Vagina (tissue), 2 donors: ENCODE data around the gene STX5. TPM values are rescaled to one million over a fixed set of nuclear protein-coding genes. Genes with fewer than 3 reads are reported as not detected.
A peak's percentile ranks its signal among the peaks of the same experiment; 100 is the strongest.

ENCODE experiments used
- DNase-seq, 2 donors: peaks; one replicate each; pipeline ENCODE4 v3.0.0-alpha.2; 2017; ENCODE audit errors: extremely low spot score in 2 of 2
- H3K27ac ChIP-seq: fragments of 200-600 bp; sonication (generic); one replicate; pipeline ENCODE4 v1.5.1; 2019
- H3K27me3 ChIP-seq: fragments of 200-600 bp; sonication (generic); one replicate; pipeline ENCODE4 v1.5.1; 2019
- H3K36me3 ChIP-seq, 2 donors: fragments of 200-600 bp; sonication (generic); one replicate each; pipeline ENCODE4 v1.5.1; 2017 to 2019
- H3K4me1 ChIP-seq: fragments of 200-600 bp; sonication (generic); one replicate; pipeline ENCODE4 v1.5.1; 2019
- H3K4me3 ChIP-seq, 2 donors: fragments of 200-600 bp; sonication (generic); 1 replicate in 1 of 2; 2 replicates in 1 of 2; pipeline ENCODE4 v1.5.1; 2016 to 2019
- H3K9me3 ChIP-seq: fragments of 200-600 bp; sonication (generic); one replicate; pipeline ENCODE4 v1.5.1; 2019
- CTCF ChIP-seq, 3 experiments: fragments of 450-650 bp in 2 of 3; fragments of 200-600 bp in 1 of 3; sonication (generic) in 1 of 3; IDR thresholded peaks; one replicate each; pipeline ENCODE4 v1.5.1; 2017 to 2019; ENCODE audit warnings: antibody characterized with exemption in 3 of 3, mild to moderate bottlenecking in 2 of 3, moderate library complexity in 2 of 3
- POLR2A ChIP-seq, 2 donors: fragments of 450-650 bp; IDR thresholded peaks; one replicate each; pipeline ENCODE4 v1.6.1; 2017; ENCODE audit warnings: antibody characterized with exemption in 2 of 2, mild to moderate bottlenecking in 2 of 2, moderate library complexity in 2 of 2
- POLR2AphosphoS5 ChIP-seq, 2 donors: sonication (generic); formaldehyde crosslinking; IDR thresholded peaks; one replicate each; pipeline ENCODE4 v1.9.0; 2017; ENCODE audit warnings: antibody characterized with exemption in 2 of 2, mild to moderate bottlenecking in 2 of 2, low read depth in 1 of 2; ENCODE audit not compliant: insufficient read depth in 1 of 2
- intact Hi-C: fragments of 100-400 bp; cut with DNase I; formaldehyde crosslinking; loops from one replicate; pipeline ENCODE4 v1.15.1; 2023
- total RNA-seq: library from RNA; depleted of rRNA; stranded (reverse); fragments of >200 nt; gene quantifications from one replicate; pipeline ENCODE4 v1.2.3, GENCODE V29; 2016

The STX5 gene
- total RNA-seq, 1 donor from 2014 or later, result 35.6 TPM

- TF ChIP-seq POLR2A (IDR thresholded peaks at IDR 0.05) (peak in 1 of 2 donors; percentile 33), CTCF (IDR thresholded peaks at IDR 0.05) (no peak), POLR2AphosphoS5 (IDR thresholded peaks at IDR 0.05; ENCODE audit: insufficient read depth in 1 of 2, low read depth in 1 of 2) (peak; percentile 86 to 91)
- Histone ChIP-seq H3K27ac (peak within 1 kb of the TSS; percentile 81), H3K4me1 (peaks cover 47% of the 10 kb centered on the region), H3K36me3 (peaks cover 0 to 44% of the 10 kb centered on the region in 2 donors), H3K9me3 (no peaks in the 10 kb centered on the region), H3K4me3 (peak within 1 kb of the TSS; percentile 54 to 89), H3K27me3 (no peaks in the 10 kb centered on the region)
- intact Hi-C loops, result no loop called here
- no peak for DNase-seq
These were observed 40.2 kb downstream of the STX5 start, which contains the start of gene TMEM223 for GRCh38 chr11:62791501-62792201. TMEM223 (minus strand) TSS chr11:62792006; CDS start chr11:62791994, 12 bp downstream.

- DNase-seq, result no peak
- Histone ChIP-seq H3K27me3 (no peaks in the 10 kb centered on the region), H3K9me3 (no peaks in the 10 kb centered on the region), H3K4me1 (peaks cover 57% of the 10 kb centered on the region), H3K4me3 (no peak overlapping the region), H3K27ac (no peak overlapping the region), H3K36me3 (peaks cover 0 to 23% of the 10 kb centered on the region in 2 donors)
- intact Hi-C loops, result loop anchor here (5.0 to 10.0 kb wide), 2 partner anchors 45 to 73 kb away; partner anchors contain the start of genes STX5, TEX54 and WDR74
- TF ChIP-seq POLR2AphosphoS5 (IDR thresholded peaks at IDR 0.05; ENCODE audit: insufficient read depth in 1 of 2, low read depth in 1 of 2) (no peak), POLR2A (IDR thresholded peaks at IDR 0.05) (no peak), CTCF (IDR thresholded peaks at IDR 0.05) (no peak)
These were observed 42.3 kb downstream of the STX5 start for GRCh38 chr11:62789576-62789975.

- no peak for DNase-seq
- no peaks in the 10 kb centered on the region for H3K27me3 ChIP-seq
- H3K9me3 ChIP-seq, result no peaks in the 10 kb centered on the region
- peaks cover 57% of the 10 kb centered on the region for H3K4me1 ChIP-seq
- no peak overlapping the region for H3K4me3 ChIP-seq
- no peak overlapping the region for H3K27ac ChIP-seq
- peaks cover 0 to 18% of the 10 kb centered on the region in 2 donors for H3K36me3 ChIP-seq
- no peak for TF ChIP-seq POLR2A (IDR thresholded peaks at IDR 0.05)
- no peak for TF ChIP-seq POLR2AphosphoS5 (IDR thresholded peaks at IDR 0.05; ENCODE audit: insufficient read depth in 1 of 2, low read depth in 1 of 2)
- TF ChIP-seq CTCF (IDR thresholded peaks at IDR 0.05), result no peak
- intact Hi-C loops, result loop anchor here (5.0 to 10.0 kb wide), 2 partner anchors 46 to 73 kb away; partner anchors contain the start of genes STX5, TEX54 and WDR74
These were observed 42.9 kb downstream of the STX5 start for GRCh38 chr11:62788991-62789390.

- no peaks in the 10 kb centered on the region for H3K9me3 ChIP-seq
- peak within 1 kb of the TSS; percentile 99 for H3K27ac ChIP-seq
- peaks cover 0 to 3% of the 10 kb centered on the region in 2 donors for H3K36me3 ChIP-seq
- intact Hi-C loops, result loop anchor here (5.0 to 10.0 kb wide), 2 partner anchors 48 to 75 kb away; partner anchors contain the start of genes STX5, TEX54 and WDR74
- peaks cover 51% of the 10 kb centered on the region for H3K4me1 ChIP-seq
- H3K27me3 ChIP-seq, result no peaks in the 10 kb centered on the region
- DNase-seq, result peak in 1 of 2 donors; percentile 96
- peak; percentile 94 to 99 for TF ChIP-seq POLR2AphosphoS5 (IDR thresholded peaks at IDR 0.05; ENCODE audit: insufficient read depth in 1 of 2, low read depth in 1 of 2)
- TF ChIP-seq POLR2A (IDR thresholded peaks at IDR 0.05), result peak in 1 of 2 donors; percentile 63
- TF ChIP-seq CTCF (IDR thresholded peaks at IDR 0.05), result peak; percentile 13 to 44 (median 44)
- peak within 1 kb of the TSS; percentile 87 to 95 for H3K4me3 ChIP-seq
These were observed 44.7 kb downstream of the STX5 start, which contains the start of gene TMEM179B for GRCh38 chr11:62787005-62787759. TMEM179B (plus strand) TSS chr11:62787402; CDS start chr11:62787432, 30 bp downstream.
